ENCODE data around the gene SIAE.

DNA sequence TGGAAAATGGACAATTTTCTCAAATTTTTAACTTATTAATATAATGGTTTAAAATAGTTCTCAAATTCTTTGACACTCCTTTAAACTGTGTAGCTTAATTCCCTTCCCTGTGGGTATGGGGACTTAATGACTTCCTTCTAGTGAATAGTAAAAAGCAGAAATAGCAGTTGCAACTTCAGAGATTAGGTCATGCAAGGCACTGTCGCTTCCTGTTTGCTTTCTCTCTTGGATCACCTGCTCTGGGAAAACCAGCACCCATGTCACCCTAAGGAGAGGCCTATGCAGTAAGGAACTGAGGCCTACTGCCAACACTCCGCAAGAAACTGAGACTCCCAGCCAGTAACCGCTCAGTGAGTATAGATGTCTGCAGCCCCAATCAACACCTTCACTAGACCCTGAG is 67.8 kb downstream of the SIAE start:
- TF ChIP-seq, protein P1, sequence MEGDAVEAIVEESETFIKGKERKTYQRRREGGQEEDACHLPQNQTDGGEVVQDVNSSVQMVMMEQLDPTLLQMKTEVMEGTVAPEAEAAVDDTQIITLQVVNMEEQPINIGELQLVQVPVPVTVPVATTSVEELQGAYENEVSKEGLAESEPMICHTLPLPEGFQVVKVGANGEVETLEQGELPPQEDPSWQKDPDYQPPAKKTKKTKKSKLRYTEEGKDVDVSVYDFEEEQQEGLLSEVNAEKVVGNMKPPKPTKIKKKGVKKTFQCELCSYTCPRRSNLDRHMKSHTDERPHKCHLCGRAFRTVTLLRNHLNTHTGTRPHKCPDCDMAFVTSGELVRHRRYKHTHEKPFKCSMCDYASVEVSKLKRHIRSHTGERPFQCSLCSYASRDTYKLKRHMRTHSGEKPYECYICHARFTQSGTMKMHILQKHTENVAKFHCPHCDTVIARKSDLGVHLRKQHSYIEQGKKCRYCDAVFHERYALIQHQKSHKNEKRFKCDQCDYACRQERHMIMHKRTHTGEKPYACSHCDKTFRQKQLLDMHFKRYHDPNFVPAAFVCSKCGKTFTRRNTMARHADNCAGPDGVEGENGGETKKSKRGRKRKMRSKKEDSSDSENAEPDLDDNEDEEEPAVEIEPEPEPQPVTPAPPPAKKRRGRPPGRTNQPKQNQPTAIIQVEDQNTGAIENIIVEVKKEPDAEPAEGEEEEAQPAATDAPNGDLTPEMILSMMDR (IDR thresholded peaks at IDR 0.05; ENCODE audit: low read depth, low read length) = no peak
- TF ChIP-seq, protein P2, sequence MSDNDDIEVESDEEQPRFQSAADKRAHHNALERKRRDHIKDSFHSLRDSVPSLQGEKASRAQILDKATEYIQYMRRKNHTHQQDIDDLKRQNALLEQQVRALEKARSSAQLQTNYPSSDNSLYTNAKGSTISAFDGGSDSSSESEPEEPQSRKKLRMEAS (IDR thresholded peaks at IDR 0.05; ENCODE audit: low read depth, low read length) = 0 out of 2 replicates have a peak, but pooled peaks have one; percentile 10

All from NB4 (cell line).